A549 (cell line): ENCODE measurements around the gene SLC17A3. TPM values are rescaled to one million over a fixed set of nuclear protein-coding genes. Genes with fewer than 3 reads are reported as not detected.

ENCODE experiments used
- ATAC-seq, 2 experiments: fragments of 200-7000 bp in 1 of 2; fragments of >200 bp in 1 of 2; cut with Nextera tagmentation in 1 of 2; cut with Tn5 transposase in 1 of 2; 3 replicates each; pipeline versions ENCODE4 v1.8.0 to v1.9.1; 2018 to 2020; ENCODE audit warnings: mild to moderate bottlenecking in 1 of 2, moderate library complexity in 1 of 2
- CTCF ChIA-PET: fragments of 300-600 bp; sonication (Branson Sonifier 250); formaldehyde crosslinking; extraction: SDS; loops from one replicate; lab custom pipeline; 2021; ENCODE audit warnings: antibody characterized with exemption, inconsistent platforms; lab: Yijun Ruan, JAX
- POLR2A ChIA-PET: fragments of 350-600 bp; formaldehyde crosslinking; extraction: SDS; loops from one replicate; lab custom pipeline; 2021; ENCODE audit warnings: antibody characterized with exemption, inconsistent platforms; lab: Yijun Ruan, JAX
- DNase-seq, 2 experiments: peaks; one replicate each; pipeline versions ENCODE4 v3.0.0 to v3.0.0-alpha.2; 2011 to 2016; ENCODE audit warnings: low read depth in 1 of 2, low spot score in 1 of 2
- FAIRE-seq: peaks from 2 replicates; lab custom pipeline; 2011; peaks lifted over from hg19 to GRCh38; lab: Jason Lieb, UNC
- H3K27ac ChIP-seq, 2 experiments: fragments of >200 bp; sonication (Bioruptor Twin); formaldehyde crosslinking; 3 replicates each; pipeline ENCODE4 v1.5.1; 2016 to 2017
- H3K4me1 ChIP-seq: fragments of >200 bp; sonication (Bioruptor Twin); formaldehyde crosslinking; 3 replicates; pipeline ENCODE4 v1.6.1; 2016
- H3K4me2 ChIP-seq: fragments of >200 bp; sonication (Bioruptor Twin); formaldehyde crosslinking; 3 replicates; pipeline ENCODE4 v1.6.1; 2016
- H3K4me3 ChIP-seq: fragments of >200 bp; sonication (Bioruptor Twin); formaldehyde crosslinking; 3 replicates; pipeline ENCODE4 v1.5.1; 2016
- H3K9me3 ChIP-seq: fragments of >200 bp; sonication (Bioruptor Twin); formaldehyde crosslinking; 3 replicates; pipeline ENCODE4 v1.6.1; 2016
- BHLHE40 ChIP-seq: IDR thresholded peaks from 2 replicates; pipeline ENCODE4 v1.6.1; 2012; ENCODE audit warnings: low read depth, low read length, inconsistent platforms
- CBX2 ChIP-seq: fragments of 200-600 bp; sonication (generic); IDR thresholded peaks from 2 replicates; pipeline ENCODE4 v1.6.1; 2016; ENCODE audit warnings: low read depth, mild to moderate bottlenecking, borderline replicate concordance
- EHF ChIP-seq: fragments of 250-450 bp; sonication (Bioruptor Pico); IDR thresholded peaks from 2 replicates; pipeline ENCODE4 v1.5.0; 2020; ENCODE audit warnings: mild to moderate bottlenecking
- EHMT2 ChIP-seq: fragments of 200-600 bp; sonication (generic); IDR thresholded peaks from 2 replicates; pipeline ENCODE4 v1.6.1; 2016; ENCODE audit warnings: antibody characterized with exemption, low read depth, mild to moderate bottlenecking, moderate library complexity
- ELK1 ChIP-seq: fragments of 150-350 bp; IDR thresholded peaks from 2 replicates; pipeline ENCODE4 v1.6.1; 2014; ENCODE audit warnings: low read depth, mild to moderate bottlenecking, low read length
- EP300 ChIP-seq, 2 experiments: fragments of >200 bp; sonication (Bioruptor Twin); formaldehyde crosslinking; IDR thresholded peaks; 2 replicates in 1 of 2; 3 replicates in 1 of 2; pipeline ENCODE4 v1.6.1; 2016 to 2017
- HES2 ChIP-seq: fragments of >200 bp; sonication (Bioruptor Twin); formaldehyde crosslinking; IDR thresholded peaks from 2 replicates; pipeline ENCODE4 v1.6.1; 2016
- HOXA7 ChIP-seq: fragments of 250-450 bp; sonication (Bioruptor Pico); IDR thresholded peaks from 2 replicates; pipeline ENCODE4 v1.5.0; 2020; ENCODE audit warnings: mild to moderate bottlenecking, moderate library complexity
- JUN ChIP-seq, 2 experiments: fragments of >200 bp; sonication (Bioruptor Twin); formaldehyde crosslinking; IDR thresholded peaks; 2 replicates in 1 of 2; 3 replicates in 1 of 2; pipeline ENCODE4 v1.6.1; 2016 to 2017
- JUNB ChIP-seq: fragments of >200 bp; sonication (Bioruptor Twin); formaldehyde crosslinking; IDR thresholded peaks from 2 replicates; pipeline ENCODE4 v1.6.1; 2016
- KDM1A ChIP-seq: fragments of 200-600 bp; sonication (generic); IDR thresholded peaks from 2 replicates; pipeline ENCODE4 v1.6.1; 2016; ENCODE audit warnings: low read depth, mild to moderate bottlenecking
- MAFK ChIP-seq: fragments of 450-650 bp; IDR thresholded peaks from 2 replicates; pipeline ENCODE4 v1.6.1; 2014; ENCODE audit not compliant: partially characterized antibody
- MAZ ChIP-seq: fragments of 150-350 bp; IDR thresholded peaks from 2 replicates; pipeline ENCODE4 v1.6.1; 2014; ENCODE audit warnings: antibody characterized with exemption, low read depth, low read length, borderline replicate concordance
- NFE2L2 ChIP-seq: fragments of 150-350 bp; conservative IDR thresholded peaks from 2 replicates; pipeline ENCODE4 v1.6.1; 2014; ENCODE audit warnings: low read length
- NR3C1 ChIP-seq: fragments of >200 bp; sonication (Bioruptor Twin); formaldehyde crosslinking; IDR thresholded peaks from 3 replicates; pipeline ENCODE4 v1.6.1; 2017
- PBX3 ChIP-seq: IDR thresholded peaks from 2 replicates; pipeline ENCODE4 v1.6.1; 2012
- RARB ChIP-seq: fragments of 250-450 bp; sonication (Bioruptor Pico); IDR thresholded peaks from 2 replicates; pipeline ENCODE4 v1.8.0; 2021; ENCODE audit warnings: mild to moderate bottlenecking, moderate library complexity
- RNF2 ChIP-seq: fragments of 200-600 bp; sonication (generic); IDR thresholded peaks from 2 replicates; pipeline ENCODE4 v1.6.1; 2016; ENCODE audit warnings: low read depth, mild to moderate bottlenecking, antibody characterized with exemption, moderate library complexity, borderline replicate concordance
- SMC3 ChIP-seq: fragments of >200 bp; sonication (Bioruptor Twin); formaldehyde crosslinking; IDR thresholded peaks from 3 replicates; pipeline ENCODE4 v1.6.1; 2018; ENCODE audit warnings: inconsistent platforms
- SREBF2 ChIP-seq: fragments of 450-650 bp; IDR thresholded peaks from 2 replicates; pipeline ENCODE4 v1.6.1; 2014; ENCODE audit warnings: mild to moderate bottlenecking, moderate library complexity
- TP53 ChIP-seq: fragments of 250-450 bp; sonication (Bioruptor Pico); IDR thresholded peaks from 2 replicates; pipeline ENCODE4 v1.5.0; 2021; ENCODE audit warnings: mild to moderate bottlenecking, moderate library complexity
- WGBS: methylation state at CpG from one replicate; pipeline ENCODE4 v1.1.6; 2017; ENCODE audit errors: missing lambda C conversion rate; 5-methylcytosine and 5-hydroxymethylcytosine counted together
- polyA minus RNA-seq: library from RNA; depleted of rRNA, polyadenylated mRNA; stranded (reverse); fragments of >200 nt; gene quantifications from 2 replicates; pipeline ENCODE4 v1.2.3, GENCODE V29; 2011; rRNA and poly(A)+ RNA removed
- polyA plus RNA-seq, 4 experiments: library from polyadenylated mRNA; depleted of rRNA in 3 of 4; stranded (reverse); fragments of >200 nt; fragmentation: RNase III in 1 of 4; extraction: RNeasy Plus Mini Kit Qiagen cat#74134 plus additional on column Dnase treatment in 1 of 4; gene quantifications; 2 replicates in 3 of 4; 3 replicates in 1 of 4; pipeline ENCODE4 v1.2.3, GENCODE V29; 2011 to 2017
- TF ChIP-seq, protein P1 (sequence below): fragments of >200 bp; sonication (Bioruptor Twin); formaldehyde crosslinking; IDR thresholded peaks from 3 replicates; pipeline ENCODE4 v1.6.1; 2016
- TF ChIP-seq, protein P2 (sequence below): IDR thresholded peaks from 2 replicates; pipeline ENCODE4 v1.6.1; 2012
- TF ChIP-seq, protein P3 (sequence below): fragments of 250-450 bp; sonication (Bioruptor Pico); IDR thresholded peaks from 2 replicates; pipeline ENCODE4 v1.5.0; 2021; ENCODE audit warnings: mild to moderate bottlenecking, moderate library complexity, borderline replicate concordance

The SLC17A3 gene
- polyA plus RNA-seq (2011; rRNA removed) = 7.5 and 9.0 TPM in 2 replicates
- polyA plus RNA-seq (2012; cell fraction: cytosol; rRNA removed) = 0.82 and 0.89 TPM in 2 replicates
- polyA plus RNA-seq (2012; cell fraction: nucleus; rRNA removed) = 2.6 and 3.3 TPM in 2 replicates
- 3.8 to 5.3 TPM (median 4.4 TPM) in 3 replicates for polyA plus RNA-seq (2017; fragmentation: RNase III; extraction: RNeasy Plus Mini Kit Qiagen cat#74134 plus additional on column Dnase treatment)
- polyA minus RNA-seq = 2.9 and 4.3 TPM in 2 replicates

DNA sequence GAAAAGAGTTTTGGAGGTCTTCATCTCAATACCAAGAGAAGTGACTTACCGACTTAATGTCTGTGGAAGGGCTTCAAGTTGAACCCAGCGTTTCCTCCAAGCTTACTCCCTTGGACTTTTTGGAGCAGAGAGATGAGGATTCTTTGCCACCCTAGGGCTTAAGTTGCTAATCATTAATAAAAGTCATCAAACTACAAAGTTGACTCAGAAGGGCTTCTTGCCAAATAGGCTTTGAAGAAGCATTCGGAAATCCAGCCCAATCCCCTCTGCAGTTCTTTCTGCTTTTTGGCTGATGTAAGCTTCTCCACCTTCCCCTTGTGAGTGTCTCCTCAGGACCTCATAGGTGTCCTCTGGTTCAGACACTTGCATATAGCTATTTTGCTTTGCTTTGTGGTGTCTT lies at the start of gene SLC17A3:
Gene SLC17A3, minus strand, starts transcription at position 126 of the 400 bp plus-strand sequence. CDS start 5,856 bp downstream, outside the sequence.
- ChIA-PET CTCF (interaction anchor here (1.0 to 1.6 kb wide), 3 partner anchors 11 to 86 kb away, joined by 3 to 4 read pairs (median 3); no protein-coding TSS in a partner anchor), POLR2A (no interaction called here)
- no peak for FAIRE-seq
- Histone ChIP-seq H3K4me1 (peaks cover 43% of the 10 kb centered on the region), H3K4me2 (peak within 1 kb of the TSS; percentile 58), H3K4me3 (no peak within 1 kb of the TSS)
- TF ChIP-seq EP300 (IDR thresholded peaks at IDR 0.05) (peak in 1 of 2 experiments; percentile 40; a peak in 1 of 5 replicates), ELK1 (no peak), JUN (IDR thresholded peaks at IDR 0.05) (0 out of 5 replicates have a peak, but pooled peaks of 1 of the 2 experiments have one; percentile 19), PBX3 (no peak), SMC3 (0 out of 3 replicates have a peak, but pooled peaks have one; percentile 9), TP53 (CRISPR knock-in tag) (no peak), MAZ (no peak), NR3C1 (no peak), JUNB (no peak), HES2 (no peak), MAFK (no peak), EHMT2 (no peak), RNF2 (no peak), BHLHE40 (no peak), KDM1A (no peak), RARB (CRISPR knock-in tag) (no peak)
- TF ChIP-seq, protein P1, sequence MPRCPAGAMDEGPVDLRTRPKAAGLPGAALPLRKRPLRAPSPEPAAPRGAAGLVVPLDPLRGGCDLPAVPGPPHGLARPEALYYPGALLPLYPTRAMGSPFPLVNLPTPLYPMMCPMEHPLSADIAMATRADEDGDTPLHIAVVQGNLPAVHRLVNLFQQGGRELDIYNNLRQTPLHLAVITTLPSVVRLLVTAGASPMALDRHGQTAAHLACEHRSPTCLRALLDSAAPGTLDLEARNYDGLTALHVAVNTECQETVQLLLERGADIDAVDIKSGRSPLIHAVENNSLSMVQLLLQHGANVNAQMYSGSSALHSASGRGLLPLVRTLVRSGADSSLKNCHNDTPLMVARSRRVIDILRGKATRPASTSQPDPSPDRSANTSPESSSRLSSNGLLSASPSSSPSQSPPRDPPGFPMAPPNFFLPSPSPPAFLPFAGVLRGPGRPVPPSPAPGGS = no peak
- TF ChIP-seq, all 56 proteins: peak for 3
- WGBS = 9% methylated on average over 3 of the region's 3 CpGs
- peak within 1 kb of the TSS; percentile 91 to 92 for H3K27ac ChIP-seq
- DNase-seq = no peak
- H3K9me3 ChIP-seq = no peaks in the 10 kb centered on the region
- ATAC-seq = peak in 1 of 2 experiments; percentile 30; a peak in 2 of 6 replicates

DNA sequence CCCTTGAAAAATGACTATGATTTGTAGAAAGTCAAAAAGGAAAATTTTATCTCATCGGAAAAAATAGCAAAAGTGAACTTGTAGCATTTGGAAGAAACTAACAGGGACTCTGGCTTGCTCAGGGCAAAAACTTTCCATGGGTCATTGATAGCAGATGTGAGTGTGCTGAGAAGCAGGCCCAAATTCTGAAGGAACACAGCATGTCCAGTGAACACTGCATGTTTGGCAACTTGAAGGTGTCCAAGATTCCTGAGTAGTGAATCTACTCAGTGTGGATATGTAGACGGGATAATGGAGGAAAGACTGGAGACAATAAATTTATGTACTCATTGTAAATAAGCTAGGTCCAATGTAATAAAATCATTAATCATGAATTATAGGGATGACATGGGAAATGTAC lies 48.3 kb upstream of the SLC17A3 start:
- TF ChIP-seq, protein P2, sequence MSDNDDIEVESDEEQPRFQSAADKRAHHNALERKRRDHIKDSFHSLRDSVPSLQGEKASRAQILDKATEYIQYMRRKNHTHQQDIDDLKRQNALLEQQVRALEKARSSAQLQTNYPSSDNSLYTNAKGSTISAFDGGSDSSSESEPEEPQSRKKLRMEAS = no peak
- TF ChIP-seq HOXA7 (CRISPR knock-in tag) = no peak
- TF ChIP-seq PBX3 = no peak
- no peak for TF ChIP-seq SREBF2
- TF ChIP-seq EHF (CRISPR knock-in tag) = no peak
- no peak for TF ChIP-seq JUN (IDR thresholded peaks at IDR 0.05)
- TF ChIP-seq EHMT2 = no peak
- no peak for TF ChIP-seq CBX2
- no peak for TF ChIP-seq EP300 (IDR thresholded peaks at IDR 0.05)
- TF ChIP-seq, protein P3, sequence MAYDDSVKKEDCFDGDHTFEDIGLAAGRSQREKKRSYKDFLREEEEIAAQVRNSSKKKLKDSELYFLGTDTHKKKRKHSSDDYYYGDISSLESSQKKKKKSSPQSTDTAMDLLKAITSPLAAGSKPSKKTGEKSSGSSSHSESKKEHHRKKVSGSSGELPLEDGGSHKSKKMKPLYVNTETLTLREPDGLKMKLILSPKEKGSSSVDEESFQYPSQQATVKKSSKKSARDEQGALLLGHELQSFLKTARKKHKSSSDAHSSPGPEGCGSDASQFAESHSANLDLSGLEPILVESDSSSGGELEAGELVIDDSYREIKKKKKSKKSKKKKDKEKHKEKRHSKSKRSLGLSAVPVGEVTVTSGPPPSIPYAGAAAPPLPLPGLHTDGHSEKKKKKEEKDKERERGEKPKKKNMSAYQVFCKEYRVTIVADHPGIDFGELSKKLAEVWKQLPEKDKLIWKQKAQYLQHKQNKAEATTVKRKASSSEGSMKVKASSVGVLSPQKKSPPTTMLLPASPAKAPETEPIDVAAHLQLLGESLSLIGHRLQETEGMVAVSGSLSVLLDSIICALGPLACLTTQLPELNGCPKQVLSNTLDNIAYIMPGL (CRISPR knock-in tag) = no peak
- no peak for TF ChIP-seq NFE2L2
- TF ChIP-seq SMC3 = no peak
- no peak for TF ChIP-seq JUNB
- TF ChIP-seq HES2 = no peak
- TF ChIP-seq, all 56 proteins: peak for 0
- Histone ChIP-seq H3K9me3 (no peaks in the 10 kb centered on the region), H3K27ac (no peak overlapping the region), H3K4me2 (no peak overlapping the region), H3K4me1 (no peaks in the 10 kb centered on the region), H3K4me3 (no peak overlapping the region)
- FAIRE-seq (no peak), DNase-seq (no peak), ATAC-seq (no peak)
- ChIA-PET POLR2A (no interaction called here), CTCF (no interaction called here)
- WGBS = 48% methylated on average over 2 of the region's 2 CpGs
